DND-41 (cell line): ENCODE measurements around the gene SUMF1.

Experiments used
- ATAC-seq: fragments of 200-7000 bp; cut with Tn5 transposase; 3 replicates; pipeline ENCODE4 v1.9.1; 2021; ENCODE audit warnings: low read depth; ENCODE audit not compliant: insufficient read depth
- DNase-seq: peaks from one replicate; pipeline ENCODE4 v3.0.0-alpha.2; 2020
- H2AFZ ChIP-seq: 2 replicates; pipeline ENCODE4 v1.6.0; 2012; ENCODE audit warnings: low read depth, low read length
- H3K27ac ChIP-seq: 2 replicates; pipeline ENCODE4 v1.5.1; 2012; ENCODE audit warnings: low read length, inconsistent platforms
- H3K27me3 ChIP-seq: fragments of 200-600 bp; sonication (generic); 2 replicates; pipeline ENCODE4 v1.6.0; 2012; ENCODE audit warnings: low read length, mild to moderate bottlenecking, inconsistent platforms; ENCODE audit not compliant: insufficient read depth, poor library complexity
- H3K36me3 ChIP-seq: 2 replicates; pipeline ENCODE4 v1.5.1; 2012; ENCODE audit warnings: low read length, inconsistent platforms; ENCODE audit not compliant: insufficient read depth
- H3K4me1 ChIP-seq: 2 replicates; pipeline ENCODE4 v1.5.1; 2012; ENCODE audit warnings: mild to moderate bottlenecking, low read length; ENCODE audit not compliant: insufficient read depth
- H3K4me2 ChIP-seq: 2 replicates; pipeline ENCODE4 v1.6.0; 2012; ENCODE audit warnings: mild to moderate bottlenecking, moderate library complexity, low read length, inconsistent platforms; ENCODE audit not compliant: insufficient read depth
- H3K4me3 ChIP-seq, 2 experiments: fragments of 200-600 bp in 1 of 2; shearing (Covaris generic) in 1 of 2; 2 replicates each; pipeline ENCODE4 v1.5.1; 2012 to 2016; ENCODE audit warnings: inconsistent platforms in 2 of 2, low read length in 2 of 2, mild to moderate bottlenecking in 2 of 2, low read depth in 1 of 2, moderate library complexity in 1 of 2
- H3K79me2 ChIP-seq: 2 replicates; pipeline ENCODE4 v1.6.0; 2012; ENCODE audit warnings: low read length, inconsistent platforms; ENCODE audit not compliant: insufficient read depth
- H3K9ac ChIP-seq: 2 replicates; pipeline ENCODE4 v1.6.0; 2012; ENCODE audit warnings: low read depth, mild to moderate bottlenecking, inconsistent platforms, low read length, moderate library complexity
- H3K9me3 ChIP-seq: 2 replicates; pipeline ENCODE4 v1.5.1; 2012; ENCODE audit warnings: low read length, moderate library complexity, mild to moderate bottlenecking, inconsistent platforms; ENCODE audit not compliant: insufficient read depth, severe bottlenecking
- H4K20me1 ChIP-seq: 2 replicates; pipeline ENCODE4 v1.6.0; 2012; ENCODE audit warnings: low read length; ENCODE audit not compliant: insufficient read depth
- EZH2 ChIP-seq: IDR thresholded peaks from 3 replicates; pipeline ENCODE4 v1.6.1; 2012; ENCODE audit warnings: borderline replicate concordance, low read depth, mild to moderate bottlenecking, moderate library complexity, low read length, inconsistent platforms; ENCODE audit not compliant: severe bottlenecking
- TF ChIP-seq, protein P1 (sequence below): IDR thresholded peaks from 2 replicates; pipeline ENCODE4 v1.5.1; 2012; ENCODE audit warnings: borderline replicate concordance, low read length, moderate library complexity, mild to moderate bottlenecking; ENCODE audit not compliant: poor library complexity, severe bottlenecking; ENCODE audit errors: extremely low read depth

SUMF1 gene

DNA sequence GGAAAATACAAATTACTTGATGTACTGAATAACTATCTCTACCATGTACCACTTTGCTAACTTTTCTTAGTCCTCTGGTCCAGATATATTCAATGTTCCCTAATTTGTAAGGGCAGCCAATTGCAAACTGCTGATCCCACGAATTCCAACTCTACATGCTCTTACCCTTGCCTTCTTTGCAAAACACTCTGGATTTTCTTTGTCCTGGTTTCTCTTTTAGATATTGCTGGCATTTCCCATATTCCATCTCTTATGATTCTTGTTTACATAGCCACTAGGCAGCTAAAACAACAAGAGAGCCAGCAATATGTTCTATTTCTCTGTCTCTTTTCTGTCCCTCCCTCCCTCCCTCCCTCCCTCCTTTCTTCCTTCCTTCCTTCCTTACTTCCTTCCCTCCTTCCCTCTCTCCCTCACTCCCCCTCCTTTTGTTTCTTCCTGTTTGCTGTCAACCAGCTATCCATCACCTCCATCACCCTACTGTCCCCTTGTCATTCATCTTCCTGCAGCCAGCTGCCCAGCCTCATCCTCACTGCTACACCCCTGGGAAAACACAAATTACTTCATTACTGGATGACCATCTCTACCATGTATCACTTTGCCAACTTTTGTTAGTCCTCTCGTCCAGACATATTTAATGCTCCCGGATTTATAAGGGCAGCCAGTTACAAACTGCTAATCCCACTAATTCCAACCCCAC, 130.1 kb downstream of the SUMF1 start:
- Histone ChIP-seq H3K79me2 (no peaks in the 10 kb centered on the region), H2AFZ (no peak overlapping the region), H3K9me3 (no peaks in the 10 kb centered on the region), H3K4me1 (no peaks in the 10 kb centered on the region), H4K20me1 (no peaks in the 10 kb centered on the region), H3K4me2 (no peak overlapping the region), H3K27ac (no peak overlapping the region), H3K9ac (no peak overlapping the region), H3K36me3 (no peaks in the 10 kb centered on the region), H3K4me3 (no peak overlapping the region), H3K27me3 (no peaks in the 10 kb centered on the region)
- ATAC-seq (no peak), DNase-seq (no peak)
- no peak for TF ChIP-seq EZH2
- TF ChIP-seq, protein P1, sequence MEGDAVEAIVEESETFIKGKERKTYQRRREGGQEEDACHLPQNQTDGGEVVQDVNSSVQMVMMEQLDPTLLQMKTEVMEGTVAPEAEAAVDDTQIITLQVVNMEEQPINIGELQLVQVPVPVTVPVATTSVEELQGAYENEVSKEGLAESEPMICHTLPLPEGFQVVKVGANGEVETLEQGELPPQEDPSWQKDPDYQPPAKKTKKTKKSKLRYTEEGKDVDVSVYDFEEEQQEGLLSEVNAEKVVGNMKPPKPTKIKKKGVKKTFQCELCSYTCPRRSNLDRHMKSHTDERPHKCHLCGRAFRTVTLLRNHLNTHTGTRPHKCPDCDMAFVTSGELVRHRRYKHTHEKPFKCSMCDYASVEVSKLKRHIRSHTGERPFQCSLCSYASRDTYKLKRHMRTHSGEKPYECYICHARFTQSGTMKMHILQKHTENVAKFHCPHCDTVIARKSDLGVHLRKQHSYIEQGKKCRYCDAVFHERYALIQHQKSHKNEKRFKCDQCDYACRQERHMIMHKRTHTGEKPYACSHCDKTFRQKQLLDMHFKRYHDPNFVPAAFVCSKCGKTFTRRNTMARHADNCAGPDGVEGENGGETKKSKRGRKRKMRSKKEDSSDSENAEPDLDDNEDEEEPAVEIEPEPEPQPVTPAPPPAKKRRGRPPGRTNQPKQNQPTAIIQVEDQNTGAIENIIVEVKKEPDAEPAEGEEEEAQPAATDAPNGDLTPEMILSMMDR = no peak

DNA sequence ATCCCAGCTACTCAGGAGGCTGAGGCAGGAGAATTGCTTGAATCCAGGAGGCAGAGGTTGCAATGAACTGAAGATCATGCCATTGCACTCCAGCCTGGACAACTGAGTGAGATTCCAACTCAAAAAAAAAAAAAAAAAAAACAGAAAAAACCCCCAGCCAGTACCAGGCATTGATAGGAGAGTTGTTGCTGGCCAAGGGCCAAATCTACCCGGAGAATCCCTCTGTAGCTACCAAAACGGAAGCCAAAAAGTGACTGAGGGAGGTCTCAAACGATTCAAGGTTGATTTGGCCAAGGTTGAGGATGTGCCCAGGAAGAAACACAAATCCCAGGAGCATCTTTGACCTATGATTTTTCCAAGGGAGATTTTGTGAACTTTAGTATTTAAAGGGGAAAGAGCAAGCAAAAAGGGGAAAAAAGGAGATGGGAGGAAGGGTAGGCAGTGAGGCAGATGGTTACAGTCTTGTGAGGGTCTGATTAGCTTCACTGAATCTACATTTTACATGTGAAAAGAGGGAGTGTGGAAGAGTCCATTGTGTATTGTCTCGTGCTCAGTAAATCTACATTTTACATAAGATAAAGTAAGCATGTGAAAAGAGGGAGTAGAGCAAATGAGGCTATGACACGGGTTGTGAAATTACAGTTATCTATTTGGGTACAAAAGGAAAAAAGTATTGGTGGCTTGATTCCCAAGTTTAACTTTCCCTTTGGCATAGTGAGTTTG, 131.1 kb downstream of the SUMF1 start:
- no peaks in the 10 kb centered on the region for H3K27me3 ChIP-seq

DNA sequence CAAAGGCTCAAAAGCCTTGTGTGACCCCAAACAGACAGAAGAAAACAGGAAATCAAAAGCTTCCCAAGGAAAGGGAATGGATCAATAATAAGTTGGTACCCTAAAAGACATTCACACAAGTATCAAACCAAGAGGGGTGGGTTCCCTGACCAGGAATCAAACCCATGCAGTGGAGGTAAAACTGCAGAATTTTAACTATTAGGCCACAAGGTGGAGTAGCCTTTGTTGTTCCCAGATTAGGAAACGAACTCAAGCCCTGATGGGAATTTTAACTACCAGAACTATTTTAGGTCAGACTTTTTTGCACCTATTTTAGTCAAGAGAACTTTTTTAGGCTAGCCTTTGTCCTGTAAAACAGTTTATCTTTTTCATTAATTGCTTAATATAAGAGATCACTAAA, 132.5 kb downstream of the SUMF1 start:
- no peak for ATAC-seq
- Histone ChIP-seq H3K27ac (no peak overlapping the region), H4K20me1 (no peaks in the 10 kb centered on the region), H2AFZ (no peak overlapping the region), H3K4me2 (no peak overlapping the region), H3K36me3 (no peaks in the 10 kb centered on the region), H3K4me1 (no peaks in the 10 kb centered on the region), H3K9ac (no peak overlapping the region), H3K27me3 (no peaks in the 10 kb centered on the region), H3K79me2 (no peaks in the 10 kb centered on the region), H3K4me3 (no peak overlapping the region), H3K9me3 (peaks cover 1% of the 10 kb centered on the region)
- DNase-seq = no peak
- TF ChIP-seq, protein P1 = peak; percentile 20
- no peak for TF ChIP-seq EZH2

More for the DNA sequence above, 131.1 kb downstream of the SUMF1 start:
- no peaks in the 10 kb centered on the region for H3K4me1 ChIP-seq
- H3K27ac ChIP-seq = no peak overlapping the region
- no peak overlapping the region for H3K4me3 ChIP-seq
- no peak overlapping the region for H3K9ac ChIP-seq
- H3K79me2 ChIP-seq = no peaks in the 10 kb centered on the region
- H3K9me3 ChIP-seq = no peaks in the 10 kb centered on the region
- no peaks in the 10 kb centered on the region for H4K20me1 ChIP-seq
- H2AFZ ChIP-seq = no peak overlapping the region
- no peak overlapping the region for H3K4me2 ChIP-seq
- DNase-seq (no peak), ATAC-seq (no peak)
- no peak for TF ChIP-seq EZH2
- TF ChIP-seq, protein P1 = no peak
- H3K36me3 ChIP-seq = no peaks in the 10 kb centered on the region
